Psoas muscle (tissue), 8 donors: Measurements from ENCODE around the gene ITGAV. TPM values are rescaled to one million over a fixed set of nuclear protein-coding genes. Genes with fewer than 3 reads are reported as not detected.

Source experiments
- ATAC-seq, 4 donors: fragments of 200-7000 bp; cut with Tn5 transposase; one replicate each; pipeline ENCODE4 v1.9.1; 2020; ENCODE audit warnings: moderate library complexity in 3 of 4, mild to moderate bottlenecking in 2 of 4
- DNase-seq, 2 donors: peaks; one replicate each; pipeline ENCODE4 v3.0.0-alpha.2; 2020
- H3K27ac ChIP-seq: fragments of 200-600 bp; one replicate; pipeline ENCODE4 v1.8.0; 2022
- H3K27me3 ChIP-seq, 3 donors: fragments of 200-600 bp in 1 of 3; one replicate each; pipeline versions ENCODE4 v1.6.1 to v1.8.0; 2013 to 2022; ENCODE audit warnings: low read length in 2 of 3, mild to moderate bottlenecking in 2 of 3, moderate library complexity in 1 of 3; ENCODE audit not compliant: insufficient read depth in 3 of 3
- H3K36me3 ChIP-seq, 2 donors: fragments of 200-600 bp in 1 of 2; one replicate each; pipeline versions ENCODE4 v1.6.1 to v1.8.0; 2013 to 2022; ENCODE audit warnings: low read depth in 1 of 2, mild to moderate bottlenecking in 1 of 2, moderate library complexity in 1 of 2; ENCODE audit not compliant: insufficient read depth in 1 of 2
- H3K4me1 ChIP-seq: fragments of 200-600 bp; one replicate; pipeline ENCODE4 v1.8.0; 2022
- H3K4me3 ChIP-seq: fragments of 200-600 bp; one replicate; pipeline ENCODE4 v1.8.0; 2022; ENCODE audit warnings: mild to moderate bottlenecking
- H3K9me3 ChIP-seq: fragments of 200-600 bp; one replicate; pipeline ENCODE4 v1.8.0; 2022
- WGBS, 3 donors: extraction: QIAGEN DNeasy Blood & Tissue Kit; methylation state at CpG; one replicate each; pipeline versions ENCODE4 v1.1.6 to v1.1.7; 2013; 5-methylcytosine and 5-hydroxymethylcytosine counted together
- intact Hi-C, 2 donors: fragments of 100-400 bp; cut with DNase I; formaldehyde crosslinking; loops; one replicate each; pipeline versions ENCODE4 v1.11.0 to v1.14.2; 2022
- polyA plus RNA-seq, 3 donors: library from polyadenylated mRNA; stranded (reverse); fragments of 200-250 nt; gene quantifications; one replicate each; pipeline ENCODE4 v1.2.3, GENCODE V29; 2013
- total RNA-seq, 4 donors: library from RNA; stranded (reverse); fragmentation: NEBNext Ultra II Directional in 2 of 4; extraction: Animal tissue kit (Norgen Biotek cat#: 25700) in 2 of 4; gene quantifications; one replicate each; pipeline versions ENCODE4 v1.2.1 to v1.2.4, GENCODE V29; 2021 to 2023
- TF ChIP-seq, protein P1 (sequence below): fragments of 200-600 bp; IDR thresholded peaks from one replicate; pipeline ENCODE4 v1.8.0; 2022; ENCODE audit warnings: antibody characterized with exemption
- donor health status: healthy with polysubstance abuse.
- donor health status: DM: no; HTN: no; CAD: no; lungs with moderate emphysema.
- donor health status: Bipolar disorder and iron deficiency.
- donor health status: healthy.
- donor health status: DM: yes; HTN: yes; CAD: no.
- donor health status: DM: no; HTN: no; CAD: no.
- donor health status: DM: no; HTN: no; CAD: no.
- donor health status: DM: yes; HTN: yes; CAD: no.

The ITGAV gene
- total and polyA plus RNA-seq, 7 donors: 4.6 to 67.4 (median 28.2) TPM

DNA sequence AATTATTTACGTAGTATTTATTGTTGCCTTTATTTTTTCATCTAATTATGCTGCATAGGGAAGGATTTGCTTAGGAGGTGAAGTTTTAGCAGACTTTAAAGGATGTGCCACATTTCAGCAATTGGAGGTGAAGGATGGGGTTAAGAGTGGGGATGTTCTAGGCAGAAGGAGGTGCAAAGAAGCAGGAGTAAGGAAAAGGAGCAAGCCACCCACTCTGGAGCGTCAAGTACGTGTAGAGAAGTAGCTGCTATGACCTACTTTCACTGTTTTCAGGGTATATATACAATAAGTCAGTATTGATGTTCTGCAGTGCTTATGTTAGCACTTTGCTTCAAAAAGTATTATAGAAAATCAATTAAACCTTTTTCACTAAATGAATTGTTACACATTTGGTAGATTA, 34.4 kb downstream of the ITGAV start:
- Histone ChIP-seq H3K27me3 (no peaks in the 10 kb centered on the region), H3K9me3 (no peaks in the 10 kb centered on the region), H3K27ac (no peak overlapping the region), H3K36me3 (peaks cover 2 to 42% of the 10 kb centered on the region in 2 donors), H3K4me3 (no peak overlapping the region), H3K4me1 (no peaks in the 10 kb centered on the region)
- WGBS, 3 donors: 91 to 99% (median 97%) methylated on average over 3 of the region's 3 CpGs
- TF ChIP-seq, protein P1, sequence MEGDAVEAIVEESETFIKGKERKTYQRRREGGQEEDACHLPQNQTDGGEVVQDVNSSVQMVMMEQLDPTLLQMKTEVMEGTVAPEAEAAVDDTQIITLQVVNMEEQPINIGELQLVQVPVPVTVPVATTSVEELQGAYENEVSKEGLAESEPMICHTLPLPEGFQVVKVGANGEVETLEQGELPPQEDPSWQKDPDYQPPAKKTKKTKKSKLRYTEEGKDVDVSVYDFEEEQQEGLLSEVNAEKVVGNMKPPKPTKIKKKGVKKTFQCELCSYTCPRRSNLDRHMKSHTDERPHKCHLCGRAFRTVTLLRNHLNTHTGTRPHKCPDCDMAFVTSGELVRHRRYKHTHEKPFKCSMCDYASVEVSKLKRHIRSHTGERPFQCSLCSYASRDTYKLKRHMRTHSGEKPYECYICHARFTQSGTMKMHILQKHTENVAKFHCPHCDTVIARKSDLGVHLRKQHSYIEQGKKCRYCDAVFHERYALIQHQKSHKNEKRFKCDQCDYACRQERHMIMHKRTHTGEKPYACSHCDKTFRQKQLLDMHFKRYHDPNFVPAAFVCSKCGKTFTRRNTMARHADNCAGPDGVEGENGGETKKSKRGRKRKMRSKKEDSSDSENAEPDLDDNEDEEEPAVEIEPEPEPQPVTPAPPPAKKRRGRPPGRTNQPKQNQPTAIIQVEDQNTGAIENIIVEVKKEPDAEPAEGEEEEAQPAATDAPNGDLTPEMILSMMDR: no peak
- intact Hi-C loops: no loop called here
- ATAC-seq (no peak), DNase-seq (no peak)

GRCh38 chr2:186629250-186629996, 39.6 kb downstream of the ITGAV start:
- intact Hi-C loops: no loop called here
- peaks cover 0 to 20% of the 10 kb centered on the region in 2 donors for H3K36me3 ChIP-seq
- no peaks in the 10 kb centered on the region for H3K9me3 ChIP-seq
- H3K4me3 ChIP-seq: no peak overlapping the region
- H3K27me3 ChIP-seq: no peaks in the 10 kb centered on the region
- H3K27ac ChIP-seq: no peak overlapping the region
- WGBS, 3 donors: 60 to 76% (median 69%) methylated on average over 1 of the region's 1 CpG
- TF ChIP-seq, protein P1: no peak
- ATAC-seq: no peak
- DNase-seq: no peak
- H3K4me1 ChIP-seq: no peaks in the 10 kb centered on the region

GRCh38 chr2:186632417-186632816, 42.6 kb downstream of the ITGAV start:
- TF ChIP-seq, protein P1: no peak
- intact Hi-C loops: no loop called here
- 96 to 97% (median 97%) methylated on average over 2 of the region's 2 CpGs for WGBS, 3 donors
- peaks cover 0 to 22% of the 10 kb centered on the region in 2 donors for H3K36me3 ChIP-seq
- H3K27me3 ChIP-seq: no peaks in the 10 kb centered on the region
- ATAC-seq: no peak
- no peaks in the 10 kb centered on the region for H3K4me1 ChIP-seq
- no peaks in the 10 kb centered on the region for H3K9me3 ChIP-seq
- no peak for DNase-seq
- H3K27ac ChIP-seq: no peak overlapping the region
- no peak overlapping the region for H3K4me3 ChIP-seq

DNA sequence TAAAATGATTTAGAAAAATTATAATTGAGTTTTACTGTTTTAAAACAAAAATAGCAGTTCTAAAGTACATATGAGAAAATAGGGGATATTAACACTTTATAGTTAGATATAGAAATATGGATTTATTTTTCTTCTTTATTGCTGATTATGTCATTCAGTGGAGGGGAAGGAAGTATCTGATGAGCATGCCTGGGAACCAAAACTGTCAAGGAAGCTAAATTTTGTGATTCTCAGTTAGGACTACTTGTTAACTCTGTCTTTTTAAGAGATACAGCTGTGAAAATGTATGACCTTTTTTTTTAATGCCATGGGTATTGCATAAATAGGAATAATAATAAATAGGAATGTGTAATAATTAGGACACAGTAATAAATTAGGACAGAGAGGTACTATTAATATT, 44.8 kb downstream of the ITGAV start:
- intact Hi-C loops: no loop called here
- H3K27me3 ChIP-seq: no peaks in the 10 kb centered on the region
- TF ChIP-seq, protein P1: no peak
- H3K36me3 ChIP-seq: peaks cover 0 to 43% of the 10 kb centered on the region in 2 donors
- DNase-seq: no peak
- no peaks in the 10 kb centered on the region for H3K9me3 ChIP-seq
- H3K4me3 ChIP-seq: no peak overlapping the region
- H3K4me1 ChIP-seq: no peaks in the 10 kb centered on the region
- H3K27ac ChIP-seq: no peak overlapping the region
- ATAC-seq: no peak
